ENCODE data around the gene ANKRD11.
"Not testable (repeated sequence)": the region's sequence is repeated elsewhere in the genome, so short reads cannot be mapped to it uniquely, and the experiment has no call there.

Gene ANKRD11

GRCh38 chr16:89426736-89427530 is 63.4 kb downstream of the ANKRD11 start:
- DNase-seq: no peak

GRCh38 chr16:89425523-89425922 is 64.8 kb downstream of the ANKRD11 start:
- DNase-seq: no peak

GRCh38 chr16:89423681-89424260 is 66.6 kb downstream of the ANKRD11 start:
- no peak for DNase-seq

- peak; percentile 63 to 78 for DNase-seq
Observed at GRCh38 chr16:89422905-89423630, 67.3 kb downstream of the ANKRD11 start.

GRCh38 chr16:89422527-89422904 is 67.8 kb downstream of the ANKRD11 start:
- DNase-seq: peak; percentile 59 to 64

GRCh38 chr16:89421300-89421699 is 69.1 kb downstream of the ANKRD11 start:
- not testable (repeated sequence) for DNase-seq

- DNase-seq: no peak
Observed at GRCh38 chr16:89420204-89420603, 70.2 kb downstream of the ANKRD11 start.

GRCh38 chr16:89418352-89418751 is 72.0 kb downstream of the ANKRD11 start:
- no peak for DNase-seq

GRCh38 chr16:89417352-89417751 is 73.0 kb downstream of the ANKRD11 start:
- DNase-seq: no peak

- DNase-seq: no peak
Observed at GRCh38 chr16:89413811-89414585, 76.4 kb downstream of the ANKRD11 start.

GRCh38 chr16:89412811-89413210 is 77.5 kb downstream of the ANKRD11 start:
- no peak for DNase-seq

- no peak for DNase-seq
Observed at GRCh38 chr16:89411335-89411850, 79.0 kb downstream of the ANKRD11 start.

- DNase-seq: no peak
Observed at GRCh38 chr16:89410794-89411309, 79.5 kb downstream of the ANKRD11 start.

- no peak for DNase-seq
Observed at GRCh38 chr16:89410322-89410721, 80.0 kb downstream of the ANKRD11 start.

- DNase-seq: peak; percentile 49 to 63
Observed at GRCh38 chr16:89409161-89409711, 81.1 kb downstream of the ANKRD11 start.

- DNase-seq: no peak
Observed at GRCh38 chr16:89408315-89408714, 82.0 kb downstream of the ANKRD11 start.

GRCh38 chr16:89407925-89408300 is 82.4 kb downstream of the ANKRD11 start:
- DNase-seq: no peak

GRCh38 chr16:89407282-89407924 is 83.0 kb downstream of the ANKRD11 start:
- no peak for DNase-seq

GRCh38 chr16:89406277-89406888 is 84.0 kb downstream of the ANKRD11 start:
- DNase-seq: no peak

GRCh38 chr16:89404561-89404960 is 85.8 kb downstream of the ANKRD11 start:
- DNase-seq: no peak

GRCh38 chr16:89402962-89403361 is 87.4 kb downstream of the ANKRD11 start:
- DNase-seq: peak in 1 of 2 experiments; percentile 23

Data from activated CD4-positive, alpha-beta T cell treated with anti-CD3 and anti-CD28 coated beads, Interleukin-2, amount 50 U/mL, for 48 hours (primary cell).